NCI-H1048 (cell line): Measurements from ENCODE around the gene ATP5MC2.
A peak's percentile ranks its signal among the peaks of the same experiment; 100 is the strongest.
"Not testable (repeated sequence)": the region's sequence is repeated elsewhere in the genome, so short reads cannot be mapped to it uniquely, and the experiment has no call there.

Experiments
- DNase-seq: peaks from one replicate; lab custom pipeline; 2025; lab: John Stamatoyannopoulos, UW

Gene ATP5MC2

GRCh38 chr12:53646300-53646699, 29.6 kb downstream of the ATP5MC2 start:
- DNase-seq: not testable (repeated sequence)

DNA sequence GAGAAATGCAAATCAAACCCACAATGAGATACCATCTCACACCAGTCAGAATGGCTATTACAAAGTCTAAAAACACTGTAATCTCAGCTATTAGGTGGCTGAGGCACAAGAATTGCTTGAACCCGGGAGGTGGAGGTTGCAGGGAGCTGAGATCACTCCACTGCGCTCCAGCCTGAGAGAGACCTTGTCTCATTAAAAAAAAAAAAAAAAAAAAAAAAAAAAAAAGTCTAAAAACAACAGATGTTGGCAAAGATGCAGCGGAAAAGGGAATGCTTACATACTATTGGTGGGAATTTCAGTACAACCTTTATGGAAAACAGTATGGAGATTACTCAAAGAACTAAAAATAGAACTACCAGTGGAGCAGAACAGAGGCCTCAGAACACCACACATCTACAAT, 30.7 kb downstream of the ATP5MC2 start:
- no peak for DNase-seq

DNA sequence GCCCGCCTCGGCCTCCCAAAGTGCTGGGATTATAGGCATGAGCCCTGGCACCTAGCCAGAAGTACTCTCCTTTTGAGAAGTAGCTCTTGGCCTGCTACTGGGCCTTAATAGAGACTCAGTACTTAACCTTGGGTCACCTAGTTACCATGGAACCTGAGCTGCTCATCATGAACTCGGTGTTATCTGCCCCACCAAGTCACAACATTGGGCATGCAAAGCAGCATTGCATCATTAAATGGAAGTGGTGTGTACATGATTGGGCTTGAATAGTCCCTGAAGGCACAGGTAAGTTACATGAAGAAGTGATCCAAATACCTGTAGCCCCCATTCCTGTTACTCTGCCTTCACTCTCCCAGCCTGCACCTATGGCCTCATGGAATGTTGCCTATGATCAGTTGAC, 31.8 kb downstream of the ATP5MC2 start:
- no peak for DNase-seq

DNA sequence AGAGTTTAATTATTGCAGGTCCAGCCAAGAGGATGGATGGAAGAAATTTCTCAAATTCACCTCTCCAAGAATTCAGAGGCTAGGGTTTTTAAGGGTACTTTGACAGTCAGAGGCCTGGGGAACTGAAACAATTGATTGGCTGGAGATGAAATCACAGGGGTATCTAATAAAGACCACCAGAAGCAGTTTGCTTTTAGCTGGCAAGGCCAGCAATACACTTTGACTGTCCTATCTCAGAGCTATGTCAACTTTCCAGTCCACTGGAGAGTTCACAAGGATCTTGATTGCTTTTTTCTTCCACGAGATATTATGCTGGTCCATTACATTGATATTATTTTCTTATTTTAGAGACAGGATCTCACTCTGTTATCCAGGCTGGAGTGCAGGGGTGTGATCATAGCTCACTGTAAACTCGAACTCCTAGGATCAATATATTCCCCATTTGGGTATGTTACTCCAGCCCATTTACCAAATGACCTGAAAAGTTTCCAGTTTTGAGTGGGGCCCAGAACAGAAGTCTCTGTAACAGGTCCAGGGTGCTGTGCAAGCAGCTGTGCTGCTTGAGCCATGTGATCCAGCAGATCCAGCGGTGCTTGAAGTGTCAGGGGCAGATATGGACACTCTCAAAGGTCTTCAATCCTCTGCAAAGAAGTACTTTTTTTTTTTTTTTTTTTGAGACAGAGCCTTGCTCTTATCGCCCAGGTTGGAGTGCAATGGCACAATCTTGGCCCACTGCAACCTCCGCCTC, 32.5 kb downstream of the ATP5MC2 start:
- no peak for DNase-seq

GRCh38 chr12:53638057-53638456, 37.8 kb downstream of the ATP5MC2 start:
- DNase-seq: no peak

GRCh38 chr12:53636641-53637040, 39.2 kb downstream of the ATP5MC2 start:
- DNase-seq: no peak

GRCh38 chr12:53635708-53636107, 40.2 kb downstream of the ATP5MC2 start:
- DNase-seq: not testable (repeated sequence)

DNA sequence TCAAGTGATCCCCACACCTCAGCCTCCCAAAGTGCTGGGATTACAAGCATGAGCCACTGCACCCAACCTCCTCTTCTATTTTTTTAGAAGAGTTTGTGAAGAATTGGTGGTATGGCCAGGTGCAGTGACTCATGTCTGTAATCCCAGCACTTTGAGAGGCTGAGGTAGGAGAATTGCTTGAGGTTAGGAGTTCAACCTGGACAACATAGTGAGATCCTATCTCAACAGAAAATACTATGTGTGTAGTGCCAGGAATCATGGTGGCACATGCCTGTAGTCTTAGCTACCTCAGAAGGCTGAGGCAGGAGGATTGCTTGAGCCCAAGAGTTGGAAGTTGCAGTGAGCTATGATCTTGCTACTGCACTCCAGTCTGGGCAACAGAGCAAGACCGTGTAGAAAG, 44.2 kb downstream of the ATP5MC2 start:
- no peak for DNase-seq

DNA sequence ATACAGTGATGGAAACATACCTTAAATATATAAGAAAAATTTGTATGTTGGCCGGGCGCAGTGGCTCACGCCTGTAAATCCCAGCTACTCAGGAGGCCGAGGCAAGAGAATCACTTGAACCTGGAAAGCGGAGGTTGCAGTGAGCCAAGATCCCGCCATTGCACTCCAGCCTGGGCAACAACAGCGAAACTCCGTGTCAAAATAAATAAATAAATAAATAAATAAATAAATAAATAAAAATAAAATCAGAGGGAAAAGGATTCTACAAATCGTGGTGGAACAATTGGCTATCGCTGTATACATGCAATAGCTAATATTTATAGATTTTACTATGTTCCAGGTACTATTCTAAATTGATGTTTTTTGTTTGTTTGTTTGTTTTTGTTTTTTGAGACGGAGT, 48.0 kb downstream of the ATP5MC2 start:
- DNase-seq: no peak

- no peak for DNase-seq
These were observed 49.1 kb downstream of the ATP5MC2 start for GRCh38 chr12:53626702-53627169.

- peak; percentile 90 for DNase-seq
These were observed 49.8 kb downstream of the ATP5MC2 start, which contains the start of gene ATF7 for GRCh38 chr12:53625946-53626701. Gene ATF7 (minus strand): TSS chr12:53626382. CDS start chr12:53601000, 25,382 bp downstream.

DNA sequence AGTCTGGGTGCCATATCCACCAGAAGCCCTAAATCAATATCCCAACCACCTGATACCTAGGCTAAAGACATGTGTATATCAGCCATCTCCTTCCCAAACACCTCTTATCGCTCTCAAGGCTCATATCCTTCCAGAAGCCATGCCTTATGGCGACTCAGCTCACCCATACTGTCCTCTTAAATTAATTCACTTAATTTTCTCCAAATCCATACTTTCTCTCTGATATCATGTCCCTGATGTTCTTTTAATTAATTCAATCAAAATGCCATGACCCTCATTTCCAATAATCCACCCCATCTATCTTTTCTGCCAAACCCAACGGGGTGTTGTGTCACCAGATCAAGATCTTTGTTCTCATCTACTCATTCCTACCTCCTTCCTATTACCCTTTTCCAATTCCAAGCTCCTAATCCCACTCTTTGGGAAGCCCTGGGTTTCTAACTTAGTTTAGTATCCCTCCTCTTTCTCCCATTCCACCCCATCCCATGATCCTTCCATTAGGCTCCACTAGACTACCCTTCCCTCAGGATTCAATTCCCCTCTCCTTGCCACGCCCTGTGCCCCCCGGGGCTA, 50.4 kb downstream of the ATP5MC2 start:
- no peak for DNase-seq

DNA sequence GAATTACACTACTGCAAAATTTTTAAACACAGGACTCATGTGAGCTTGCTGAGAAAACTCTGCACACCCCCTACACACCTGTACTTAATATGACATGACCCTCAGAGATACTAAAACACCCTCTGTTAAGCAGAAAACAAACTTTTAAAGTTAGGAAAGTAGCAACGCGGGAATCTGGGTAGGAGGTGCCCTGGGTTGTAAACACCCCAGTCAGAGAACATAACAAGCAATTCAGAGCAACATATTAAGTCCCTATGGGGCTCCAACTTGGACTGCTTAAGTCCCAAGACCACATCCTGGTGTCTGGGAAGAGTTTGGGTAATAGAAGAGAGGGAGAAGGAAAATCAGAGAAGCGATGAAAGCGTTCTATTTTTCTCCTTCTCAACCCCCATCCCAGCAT, 50.9 kb downstream of the ATP5MC2 start:
- no peak for DNase-seq

- no peak for DNase-seq
These were observed 51.4 kb downstream of the ATP5MC2 start for GRCh38 chr12:53624458-53624857.

- no peak for DNase-seq
These were observed 52.1 kb downstream of the ATP5MC2 start for GRCh38 chr12:53623548-53624385.

GRCh38 chr12:53622724-53623123, 53.2 kb downstream of the ATP5MC2 start:
- no peak for DNase-seq

DNA sequence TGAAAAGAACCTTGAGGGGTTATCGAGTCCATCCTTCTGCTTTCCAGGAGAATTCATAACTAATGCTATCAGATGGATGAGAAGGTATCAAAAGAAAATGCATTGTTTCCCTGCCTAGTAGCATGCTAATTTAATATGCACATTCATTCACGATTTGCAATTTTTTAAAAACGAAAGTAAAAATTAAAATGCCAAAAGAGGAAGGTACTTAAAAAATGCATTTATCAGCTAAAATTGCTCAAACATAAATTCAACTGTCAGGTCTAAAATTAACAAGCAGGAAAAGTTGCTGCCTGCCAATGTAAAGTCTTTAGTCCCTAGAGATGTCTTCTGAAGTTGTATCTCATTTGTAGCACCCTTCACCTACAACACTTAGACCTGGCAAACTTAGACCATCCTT, 57.6 kb downstream of the ATP5MC2 start:
- no peak for DNase-seq

DNA sequence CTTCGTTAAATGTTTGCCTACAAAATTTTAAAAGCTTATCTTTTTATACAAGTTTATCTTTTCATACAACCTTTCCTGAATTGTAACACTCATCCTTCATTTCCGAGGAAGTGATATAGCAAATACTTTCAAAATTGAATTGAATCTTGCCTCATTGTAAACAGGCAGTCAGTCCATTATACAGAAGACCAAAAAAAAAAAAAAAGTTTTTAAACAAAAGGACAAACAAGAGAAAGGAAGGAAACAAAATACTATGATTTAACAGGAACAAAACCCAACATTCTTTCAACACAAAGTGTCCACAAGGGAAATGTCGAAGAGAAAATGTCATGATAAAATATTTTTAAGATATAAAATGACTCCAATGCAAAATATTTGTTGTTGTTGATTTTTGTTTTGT, 58.2 kb downstream of the ATP5MC2 start:
- no peak for DNase-seq

GRCh38 chr12:53616950-53617349, 58.9 kb downstream of the ATP5MC2 start:
- no peak for DNase-seq
